Subcutaneous abdominal adipose tissue (tissue), 5 donors: ENCODE results near the gene SIAH3.

Experiments
- H3K27ac ChIP-seq: one replicate; pipeline ENCODE4 v1.7.0; 2013; ENCODE audit warnings: low read depth, mild to moderate bottlenecking, inconsistent platforms, low read length, moderate library complexity
- H3K27me3 ChIP-seq, 5 donors: one replicate each; pipeline ENCODE4 v1.7.0; 2013; ENCODE audit warnings: low read length in 5 of 5, inconsistent platforms in 1 of 5; ENCODE audit not compliant: control insufficient read depth in 5 of 5, insufficient read depth in 4 of 5
- H3K36me3 ChIP-seq, 5 donors: one replicate each; pipeline ENCODE4 v1.7.0; 2013; ENCODE audit warnings: low read length in 5 of 5; ENCODE audit not compliant: control insufficient read depth in 5 of 5, insufficient read depth in 5 of 5
- H3K4me1 ChIP-seq, 5 donors: one replicate each; pipeline ENCODE4 v1.7.0; 2013; ENCODE audit warnings: low read length in 5 of 5, mild to moderate bottlenecking in 3 of 5, moderate library complexity in 1 of 5; ENCODE audit not compliant: control insufficient read depth in 5 of 5, insufficient read depth in 5 of 5
- H3K4me3 ChIP-seq, 5 donors: one replicate each; pipeline ENCODE4 v1.7.0; 2013; ENCODE audit warnings: low read length in 5 of 5, low read depth in 1 of 5
- H3K9ac ChIP-seq, 5 donors: one replicate each; pipeline ENCODE4 v1.7.0; 2013; ENCODE audit warnings: low read length in 5 of 5, mild to moderate bottlenecking in 4 of 5, moderate library complexity in 3 of 5
- H3K9me3 ChIP-seq, 5 donors: one replicate each; pipeline ENCODE4 v1.7.0; 2013; ENCODE audit warnings: low read length in 5 of 5; ENCODE audit not compliant: control insufficient read depth in 5 of 5
- donor health status: healthy.
- donor health status: healthy.
- donor health status: healthy.
- donor health status: healthy.
- donor health status: healthy.

SIAH3 gene

DNA sequence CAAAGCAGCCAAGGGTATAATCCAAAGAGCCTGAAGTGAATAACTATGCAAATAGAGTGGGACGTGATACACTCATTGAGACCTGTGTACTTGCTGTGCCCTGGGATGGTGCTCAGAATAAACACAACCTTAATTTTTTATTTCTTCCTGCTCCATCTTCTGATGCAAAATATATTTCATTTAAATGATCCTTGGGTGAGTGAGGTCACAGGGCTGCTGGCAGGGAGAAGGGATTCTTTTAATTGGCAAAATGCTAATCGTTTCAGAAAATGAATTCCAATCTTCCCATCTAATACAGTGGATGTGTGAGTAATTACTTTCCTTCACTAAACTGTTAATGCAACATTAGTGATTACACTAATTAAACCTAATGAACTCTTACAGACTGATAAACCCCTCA lies 63.5 kb downstream of the SIAH3 start:
- Histone ChIP-seq H3K27me3 (no peaks in the 10 kb centered on the region), H3K9ac (no peak overlapping the region), H3K36me3 (no peaks in the 10 kb centered on the region), H3K4me3 (no peak overlapping the region), H3K4me1 (no peaks in the 10 kb centered on the region), H3K27ac (no peak overlapping the region), H3K9me3 (no peaks in the 10 kb centered on the region)

- no peak overlapping the region for H3K4me3 ChIP-seq
- H3K4me1 ChIP-seq = no peaks in the 10 kb centered on the region
- no peaks in the 10 kb centered on the region for H3K9me3 ChIP-seq
- no peak overlapping the region for H3K27ac ChIP-seq
- H3K36me3 ChIP-seq = no peaks in the 10 kb centered on the region
- no peaks in the 10 kb centered on the region for H3K27me3 ChIP-seq
- no peak overlapping the region for H3K9ac ChIP-seq
Observed at GRCh38 chr13:45787346-45787745, 64.2 kb downstream of the SIAH3 start.

- Histone ChIP-seq H3K9ac (no peak overlapping the region), H3K36me3 (no peaks in the 10 kb centered on the region), H3K27me3 (peaks cover 0 to 3% (median 0%) of the 10 kb centered on the region in 5 donors), H3K4me3 (no peak overlapping the region), H3K9me3 (no peaks in the 10 kb centered on the region), H3K27ac (no peak overlapping the region), H3K4me1 (peaks cover 0 to 4% (median 4%) of the 10 kb centered on the region in 5 donors)
Observed at GRCh38 chr13:45786293-45786920, 65.1 kb downstream of the SIAH3 start.

DNA sequence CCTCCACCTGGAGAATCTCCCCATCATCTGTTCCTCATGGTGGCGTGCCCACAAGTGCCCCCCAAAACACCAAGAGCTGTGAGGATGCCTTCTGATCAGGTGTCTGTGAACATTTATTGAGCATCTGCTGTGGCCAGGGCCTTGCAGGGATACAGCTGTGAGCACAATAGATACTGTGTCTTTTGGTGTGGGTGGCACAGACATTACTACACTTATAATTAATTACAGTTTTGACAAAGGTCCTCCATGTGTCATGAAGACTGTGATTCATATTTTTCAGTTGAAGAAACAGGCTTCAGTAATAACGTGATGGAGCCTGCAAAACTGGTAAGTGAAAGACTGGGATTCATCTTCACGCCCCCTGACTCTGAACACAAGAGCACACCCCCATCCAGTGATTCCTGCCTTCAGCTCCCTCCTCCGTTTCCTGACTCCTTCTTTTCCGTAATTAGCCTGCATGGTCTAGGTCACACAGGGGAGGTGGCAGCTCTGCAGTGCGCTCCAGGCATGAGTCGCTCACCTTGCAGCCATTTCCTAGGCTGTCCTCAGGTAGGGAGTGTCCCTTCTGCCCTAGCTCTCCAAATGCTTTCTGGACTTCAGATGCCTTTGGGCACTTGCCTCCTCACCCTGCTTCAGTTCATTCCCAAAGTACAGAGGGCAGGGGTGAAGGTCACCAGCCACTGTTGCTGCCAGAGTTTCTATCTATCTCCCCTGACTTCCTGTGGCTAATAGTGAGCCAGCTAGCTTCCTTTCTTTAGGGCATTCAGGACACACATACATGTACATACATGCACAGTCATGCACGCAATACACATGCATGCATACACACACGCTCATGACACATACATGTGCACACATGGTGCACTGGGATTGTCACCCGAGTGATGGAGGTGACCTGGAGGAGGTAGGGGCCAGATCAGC lies 66.5 kb downstream of the SIAH3 start:
- peaks cover 0 to 3% (median 0%) of the 10 kb centered on the region in 5 donors for H3K27me3 ChIP-seq
- H3K27ac ChIP-seq = no peak overlapping the region
- no peaks in the 10 kb centered on the region for H3K9me3 ChIP-seq
- H3K4me1 ChIP-seq = peaks cover 0 to 6% (median 4%) of the 10 kb centered on the region in 5 donors
- no peak overlapping the region for H3K4me3 ChIP-seq
- no peak overlapping the region for H3K9ac ChIP-seq
- no peaks in the 10 kb centered on the region for H3K36me3 ChIP-seq

DNA sequence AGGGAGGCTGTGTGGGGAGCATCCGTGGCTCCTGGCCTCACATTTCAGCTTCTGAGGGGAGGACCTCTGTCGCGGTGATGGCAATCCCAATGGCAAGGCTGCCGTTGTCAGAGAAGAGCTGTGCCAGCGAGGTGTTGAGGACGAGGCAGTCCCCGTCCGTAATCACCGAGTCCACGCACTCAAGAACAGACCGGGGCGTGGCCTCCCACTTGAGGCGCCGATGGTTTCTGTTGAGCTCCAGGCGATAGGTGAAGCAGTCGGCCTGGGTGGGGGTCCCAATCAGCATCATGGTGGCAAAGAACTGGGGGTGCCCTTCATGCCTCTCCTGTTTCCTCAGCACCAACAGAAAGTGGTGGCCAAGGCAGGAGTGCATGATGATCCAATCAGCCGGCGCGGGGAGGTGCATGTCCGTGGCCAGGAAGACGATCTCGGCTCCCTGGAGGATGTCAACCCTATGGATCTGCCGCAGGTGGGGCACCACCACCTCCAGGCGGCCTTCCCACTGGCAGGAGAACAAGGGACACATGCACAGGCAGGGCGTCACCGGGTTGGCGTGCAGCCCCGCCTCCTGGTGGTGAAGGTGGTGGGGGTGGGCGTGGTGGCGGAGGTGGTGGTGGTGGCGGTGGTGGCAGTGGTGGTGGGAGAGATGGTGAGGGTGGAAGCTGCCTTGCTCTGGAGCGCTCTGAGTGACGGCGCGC lies 68.1 kb downstream of the SIAH3 start:
- H3K36me3 ChIP-seq = no peaks in the 10 kb centered on the region
- no peak overlapping the region for H3K4me3 ChIP-seq
- H3K4me1 ChIP-seq = peaks cover 0 to 6% (median 4%) of the 10 kb centered on the region in 5 donors
- H3K9me3 ChIP-seq = no peaks in the 10 kb centered on the region
- no peak overlapping the region for H3K9ac ChIP-seq
- H3K27me3 ChIP-seq = peaks cover 0 to 3% (median 0%) of the 10 kb centered on the region in 5 donors
- H3K27ac ChIP-seq = no peak overlapping the region

GRCh38 chr13:45782327-45783045 lies 69.1 kb downstream of the SIAH3 start:
- Histone ChIP-seq H3K27me3 (peaks cover 0 to 3% (median 0%) of the 10 kb centered on the region in 5 donors), H3K36me3 (no peaks in the 10 kb centered on the region), H3K4me1 (peaks cover 0 to 6% (median 4%) of the 10 kb centered on the region in 5 donors), H3K9ac (no peak overlapping the region), H3K4me3 (no peak overlapping the region), H3K27ac (no peak overlapping the region), H3K9me3 (no peaks in the 10 kb centered on the region)

GRCh38 chr13:45781553-45782326 lies 69.8 kb downstream of the SIAH3 start:
- no peak overlapping the region for H3K27ac ChIP-seq
- H3K4me3 ChIP-seq = no peak overlapping the region
- no peak overlapping the region for H3K9ac ChIP-seq
- no peaks in the 10 kb centered on the region for H3K36me3 ChIP-seq
- H3K27me3 ChIP-seq = peaks cover 0 to 3% (median 0%) of the 10 kb centered on the region in 5 donors
- no peaks in the 10 kb centered on the region for H3K9me3 ChIP-seq
- H3K4me1 ChIP-seq = peaks cover 0 to 6% (median 4%) of the 10 kb centered on the region in 5 donors

DNA sequence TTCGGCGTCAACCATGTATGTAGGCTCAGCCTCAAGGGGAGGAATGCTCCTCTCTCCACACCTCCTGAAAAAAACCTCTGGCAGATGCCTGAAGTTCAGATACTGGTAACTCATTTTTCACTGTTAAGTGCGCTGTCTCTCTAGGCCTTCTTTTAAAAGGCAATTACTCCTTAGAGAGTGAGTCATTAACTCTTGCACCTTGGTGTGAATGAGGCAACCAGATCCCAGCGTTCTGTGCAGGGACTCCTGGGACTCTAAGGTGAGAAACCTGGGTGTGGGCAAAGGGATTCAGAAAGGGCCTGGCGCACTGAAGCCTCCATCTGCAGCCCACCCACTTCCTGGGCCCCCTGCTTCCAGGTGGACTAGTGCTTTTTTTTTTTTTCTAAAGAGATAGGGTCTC lies 71.7 kb downstream of the SIAH3 start:
- Histone ChIP-seq H3K9me3 (no peaks in the 10 kb centered on the region), H3K4me3 (no peak overlapping the region), H3K27me3 (peaks cover 0 to 3% (median 0%) of the 10 kb centered on the region in 5 donors), H3K27ac (no peak overlapping the region), H3K36me3 (no peaks in the 10 kb centered on the region), H3K9ac (no peak overlapping the region), H3K4me1 (peaks cover 0 to 6% (median 4%) of the 10 kb centered on the region in 5 donors)

DNA sequence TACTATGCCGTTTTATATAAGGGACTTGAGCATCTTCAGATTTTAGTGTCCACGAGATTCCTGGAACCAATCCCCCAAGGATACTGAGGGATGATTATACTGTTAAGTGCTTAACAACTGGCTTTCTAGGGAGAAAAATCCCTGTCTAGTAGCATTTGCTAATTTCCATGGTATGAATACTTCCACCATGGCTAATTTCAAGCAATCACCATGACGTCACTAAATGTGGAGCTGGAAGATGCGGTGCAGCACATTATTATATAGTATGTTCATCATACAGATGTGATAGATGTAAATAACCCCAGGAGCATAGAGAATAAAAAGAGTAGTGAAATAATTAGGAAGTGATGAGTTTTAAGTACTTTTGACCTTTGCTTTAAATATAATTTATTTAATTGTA lies 72.7 kb downstream of the SIAH3 start:
- no peaks in the 10 kb centered on the region for H3K36me3 ChIP-seq
- H3K4me3 ChIP-seq = no peak overlapping the region
- H3K27me3 ChIP-seq = peaks cover 0 to 3% (median 0%) of the 10 kb centered on the region in 5 donors
- no peak overlapping the region for H3K27ac ChIP-seq
- peaks cover 0 to 6% (median 4%) of the 10 kb centered on the region in 5 donors for H3K4me1 ChIP-seq
- H3K9ac ChIP-seq = no peak overlapping the region
- H3K9me3 ChIP-seq = no peaks in the 10 kb centered on the region
